Neural cell (in vitro differentiated cells): Measurements from ENCODE around the gene BRD7. TPM values are rescaled to one million over a fixed set of nuclear protein-coding genes. Genes with fewer than 3 reads are reported as not detected.

Source experiments
- H2AFZ ChIP-seq: fragments of 200-600, 300-800 bp; sonication (generic), shearing (Covaris generic); 2 replicates; pipeline ENCODE4 v1.6.0; 2014; ENCODE audit warnings: low read depth, mild to moderate bottlenecking, antibody characterized with exemption, low read length, moderate library complexity
- H3F3A ChIP-seq: fragments of 200-600 bp; shearing (Covaris generic); 2 replicates; pipeline ENCODE4 v1.6.1; 2016; ENCODE audit warnings: mild to moderate bottlenecking, moderate library complexity, mixed read lengths, antibody characterized with exemption, low read length; ENCODE audit not compliant: insufficient read depth, poor library complexity, severe bottlenecking
- H3K27ac ChIP-seq: fragments of 200-600, 300-800 bp; sonication (generic), shearing (Covaris generic); 2 replicates; pipeline ENCODE4 v1.5.1; 2014; ENCODE audit warnings: mild to moderate bottlenecking, low read length, moderate library complexity
- H3K27me3 ChIP-seq: fragments of 300-800, 200-600 bp; sonication (generic), shearing (Covaris generic); 2 replicates; pipeline ENCODE4 v1.6.0; 2014; ENCODE audit warnings: mild to moderate bottlenecking, low read depth, low read length, moderate library complexity; ENCODE audit not compliant: insufficient read depth
- H3K36me3 ChIP-seq: fragments of 300-800, 200-600 bp; sonication (generic), shearing (Covaris generic); 2 replicates; pipeline ENCODE4 v1.5.1; 2014; ENCODE audit warnings: mild to moderate bottlenecking, antibody characterized with exemption, low read length, moderate library complexity; ENCODE audit not compliant: insufficient read depth
- H3K4me2 ChIP-seq: fragments of 300-800, 200-600 bp; sonication (generic), shearing (Covaris generic); 2 replicates; pipeline ENCODE4 v1.6.0; 2014; ENCODE audit warnings: mild to moderate bottlenecking, low read length
- H3K4me3 ChIP-seq: fragments of 300-800, 200-600 bp; sonication (generic), shearing (Covaris generic); 2 replicates; pipeline ENCODE4 v1.5.1; 2014; ENCODE audit warnings: mild to moderate bottlenecking, low read length, moderate library complexity
- H3K79me2 ChIP-seq: fragments of 200-600 bp; shearing (Covaris generic); replicated peaks from 2 replicates; pipeline ENCODE4 v1.6.0; 2014; ENCODE audit warnings: mild to moderate bottlenecking, low read length, moderate library complexity; ENCODE audit not compliant: insufficient read depth
- H3K9ac ChIP-seq: fragments of 300-800, 200-600 bp; sonication (generic), shearing (Covaris generic); 2 replicates; pipeline ENCODE4 v1.6.1; 2016; ENCODE audit warnings: mild to moderate bottlenecking, low read length, mixed read lengths
- H3K9me2 ChIP-seq: fragments of 200-600 bp; shearing (Covaris generic); 2 replicates; pipeline ENCODE4 v1.6.1; 2016; ENCODE audit warnings: mild to moderate bottlenecking, low read length, mixed read lengths; ENCODE audit not compliant: insufficient read depth
- H3K9me3 ChIP-seq: fragments of 200-600, 300-800 bp; sonication (generic), shearing (Covaris generic); 2 replicates; pipeline ENCODE4 v1.6.1; 2016; ENCODE audit warnings: mild to moderate bottlenecking, mixed run types, low read length, moderate library complexity, mixed read lengths
- H4K20me1 ChIP-seq: fragments of 200-600 bp; shearing (Covaris generic); 2 replicates; pipeline ENCODE4 v1.6.1; 2016; ENCODE audit warnings: mild to moderate bottlenecking, mixed run types; ENCODE audit not compliant: insufficient read depth
- EP300 ChIP-seq: fragments of 450-650 bp; conservative IDR thresholded peaks from 2 replicates; pipeline ENCODE4 v1.6.1; 2014; ENCODE audit warnings: antibody characterized with exemption, mild to moderate bottlenecking, moderate library complexity; ENCODE audit not compliant: poor library complexity, severe bottlenecking
- EZH2 ChIP-seq: fragments of 200-600, 300-800 bp; shearing (Covaris generic), sonication (generic); IDR thresholded peaks from 2 replicates; pipeline ENCODE4 v1.6.1; 2014; ENCODE audit warnings: antibody characterized with exemption, low read length, borderline replicate concordance, mild to moderate bottlenecking; ENCODE audit not compliant: insufficient read depth, poor library complexity, severe bottlenecking
- MXI1 ChIP-seq: fragments of 450-650 bp; conservative IDR thresholded peaks from 2 replicates; pipeline ENCODE4 v1.6.1; 2014; ENCODE audit warnings: antibody characterized with exemption, mild to moderate bottlenecking; ENCODE audit not compliant: poor library complexity, severe bottlenecking
- POLR2AphosphoS5 ChIP-seq: IDR thresholded peaks from 2 replicates; pipeline ENCODE4 v1.6.1; 2012
- RAD21 ChIP-seq: fragments of 450-650 bp; conservative IDR thresholded peaks from 2 replicates; pipeline ENCODE4 v1.6.1; 2014; ENCODE audit warnings: antibody characterized with exemption, mild to moderate bottlenecking, moderate library complexity
- SMC3 ChIP-seq: fragments of 450-650 bp; conservative IDR thresholded peaks from 2 replicates; pipeline ENCODE4 v1.6.1; 2014; ENCODE audit warnings: antibody characterized with exemption, mild to moderate bottlenecking, moderate library complexity; ENCODE audit not compliant: poor library complexity
- TAF1 ChIP-seq: IDR thresholded peaks from 2 replicates; pipeline ENCODE4 v1.6.1; 2012; ENCODE audit warnings: low read depth
- polyA plus RNA-seq: library from polyadenylated mRNA; depleted of rRNA; stranded (reverse); fragments of >200 nt; gene quantifications from 2 replicates; pipeline ENCODE4 v1.2.3, GENCODE V29; 2014
- TF ChIP-seq, protein P1 (sequence below): fragments of 450-650 bp; IDR thresholded peaks from 2 replicates; pipeline ENCODE4 v1.5.1; 2014; ENCODE audit warnings: antibody characterized with exemption, mild to moderate bottlenecking, moderate library complexity; ENCODE audit not compliant: poor library complexity, severe bottlenecking
- TF ChIP-seq, protein P2 (sequence below): IDR thresholded peaks from 2 replicates; pipeline ENCODE4 v1.6.1; 2012; ENCODE audit warnings: borderline replicate concordance

The BRD7 gene
- polyA plus RNA-seq, 1 donor from 2014 or later = 57.2 TPM

DNA sequence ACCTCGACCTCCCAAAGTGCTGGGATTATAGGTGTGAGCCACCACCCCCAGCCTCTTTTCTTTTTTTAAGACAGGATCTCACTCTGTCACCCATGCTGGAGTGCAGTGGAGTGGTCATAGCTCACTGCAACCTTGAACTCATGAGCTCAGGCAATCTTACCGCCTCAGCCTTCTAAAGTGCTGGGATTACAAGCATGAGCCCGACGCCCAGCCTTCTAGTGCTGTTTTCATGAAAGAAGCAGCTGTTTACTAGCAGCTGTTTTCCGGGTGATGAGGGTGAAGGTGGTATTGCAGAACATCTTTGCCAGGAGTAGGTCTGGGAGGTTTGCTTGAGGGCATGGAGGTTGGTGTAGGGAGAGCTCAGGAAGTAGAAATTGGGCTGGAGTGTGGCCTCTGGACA, 100.4 kb downstream of the BRD7 start:
- no peaks in the 10 kb centered on the region for H4K20me1 ChIP-seq
- H3K9me3 ChIP-seq = no peaks in the 10 kb centered on the region
- H3K79me2 ChIP-seq = no peaks in the 10 kb centered on the region
- no peaks in the 10 kb centered on the region for H3K27me3 ChIP-seq
- TF ChIP-seq POLR2AphosphoS5 (no peak), EZH2 (no peak), SMC3 (no peak), RAD21 (no peak), MXI1 (no peak), TAF1 (no peak), EP300 (no peak)
- TF ChIP-seq, protein P1, sequence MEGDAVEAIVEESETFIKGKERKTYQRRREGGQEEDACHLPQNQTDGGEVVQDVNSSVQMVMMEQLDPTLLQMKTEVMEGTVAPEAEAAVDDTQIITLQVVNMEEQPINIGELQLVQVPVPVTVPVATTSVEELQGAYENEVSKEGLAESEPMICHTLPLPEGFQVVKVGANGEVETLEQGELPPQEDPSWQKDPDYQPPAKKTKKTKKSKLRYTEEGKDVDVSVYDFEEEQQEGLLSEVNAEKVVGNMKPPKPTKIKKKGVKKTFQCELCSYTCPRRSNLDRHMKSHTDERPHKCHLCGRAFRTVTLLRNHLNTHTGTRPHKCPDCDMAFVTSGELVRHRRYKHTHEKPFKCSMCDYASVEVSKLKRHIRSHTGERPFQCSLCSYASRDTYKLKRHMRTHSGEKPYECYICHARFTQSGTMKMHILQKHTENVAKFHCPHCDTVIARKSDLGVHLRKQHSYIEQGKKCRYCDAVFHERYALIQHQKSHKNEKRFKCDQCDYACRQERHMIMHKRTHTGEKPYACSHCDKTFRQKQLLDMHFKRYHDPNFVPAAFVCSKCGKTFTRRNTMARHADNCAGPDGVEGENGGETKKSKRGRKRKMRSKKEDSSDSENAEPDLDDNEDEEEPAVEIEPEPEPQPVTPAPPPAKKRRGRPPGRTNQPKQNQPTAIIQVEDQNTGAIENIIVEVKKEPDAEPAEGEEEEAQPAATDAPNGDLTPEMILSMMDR = no peak
- TF ChIP-seq, protein P2, sequence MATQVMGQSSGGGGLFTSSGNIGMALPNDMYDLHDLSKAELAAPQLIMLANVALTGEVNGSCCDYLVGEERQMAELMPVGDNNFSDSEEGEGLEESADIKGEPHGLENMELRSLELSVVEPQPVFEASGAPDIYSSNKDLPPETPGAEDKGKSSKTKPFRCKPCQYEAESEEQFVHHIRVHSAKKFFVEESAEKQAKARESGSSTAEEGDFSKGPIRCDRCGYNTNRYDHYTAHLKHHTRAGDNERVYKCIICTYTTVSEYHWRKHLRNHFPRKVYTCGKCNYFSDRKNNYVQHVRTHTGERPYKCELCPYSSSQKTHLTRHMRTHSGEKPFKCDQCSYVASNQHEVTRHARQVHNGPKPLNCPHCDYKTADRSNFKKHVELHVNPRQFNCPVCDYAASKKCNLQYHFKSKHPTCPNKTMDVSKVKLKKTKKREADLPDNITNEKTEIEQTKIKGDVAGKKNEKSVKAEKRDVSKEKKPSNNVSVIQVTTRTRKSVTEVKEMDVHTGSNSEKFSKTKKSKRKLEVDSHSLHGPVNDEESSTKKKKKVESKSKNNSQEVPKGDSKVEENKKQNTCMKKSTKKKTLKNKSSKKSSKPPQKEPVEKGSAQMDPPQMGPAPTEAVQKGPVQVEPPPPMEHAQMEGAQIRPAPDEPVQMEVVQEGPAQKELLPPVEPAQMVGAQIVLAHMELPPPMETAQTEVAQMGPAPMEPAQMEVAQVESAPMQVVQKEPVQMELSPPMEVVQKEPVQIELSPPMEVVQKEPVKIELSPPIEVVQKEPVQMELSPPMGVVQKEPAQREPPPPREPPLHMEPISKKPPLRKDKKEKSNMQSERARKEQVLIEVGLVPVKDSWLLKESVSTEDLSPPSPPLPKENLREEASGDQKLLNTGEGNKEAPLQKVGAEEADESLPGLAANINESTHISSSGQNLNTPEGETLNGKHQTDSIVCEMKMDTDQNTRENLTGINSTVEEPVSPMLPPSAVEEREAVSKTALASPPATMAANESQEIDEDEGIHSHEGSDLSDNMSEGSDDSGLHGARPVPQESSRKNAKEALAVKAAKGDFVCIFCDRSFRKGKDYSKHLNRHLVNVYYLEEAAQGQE = no peak
- no peak overlapping the region for H3K4me3 ChIP-seq
- H3K27ac ChIP-seq = no peak overlapping the region
- H2AFZ ChIP-seq = no peak overlapping the region
- no peak overlapping the region for H3K4me2 ChIP-seq
- no peaks in the 10 kb centered on the region for H3K36me3 ChIP-seq
- H3F3A ChIP-seq = no peaks in the 10 kb centered on the region
- H3K9ac ChIP-seq = no peak overlapping the region
- H3K9me2 ChIP-seq = no peaks in the 10 kb centered on the region

DNA sequence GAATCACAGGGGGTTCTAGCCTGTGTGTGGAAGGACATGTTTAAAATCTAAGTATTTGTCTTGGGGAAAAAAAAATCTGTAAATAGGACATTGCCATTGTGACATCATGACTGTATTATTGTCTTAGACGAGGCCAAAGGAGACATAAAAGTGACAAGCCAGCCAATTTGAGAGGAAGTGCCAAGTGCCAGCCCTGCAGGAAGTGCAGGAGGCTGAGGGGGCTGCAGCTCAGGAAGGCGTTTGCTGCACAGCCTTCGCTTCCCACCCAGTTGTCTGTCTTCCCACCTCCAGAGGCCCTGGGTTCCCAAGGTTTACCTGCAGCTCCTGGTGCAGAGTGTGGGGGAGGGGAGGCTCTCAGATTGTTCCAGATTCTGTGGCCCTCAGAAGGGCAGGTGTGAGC, 101.1 kb downstream of the BRD7 start:
- Histone ChIP-seq H3K4me3 (no peak overlapping the region), H3K9me2 (no peaks in the 10 kb centered on the region), H4K20me1 (no peaks in the 10 kb centered on the region), H3F3A (no peaks in the 10 kb centered on the region), H3K9me3 (no peaks in the 10 kb centered on the region), H2AFZ (no peak overlapping the region), H3K9ac (no peak overlapping the region), H3K79me2 (no peaks in the 10 kb centered on the region), H3K27me3 (no peaks in the 10 kb centered on the region), H3K36me3 (no peaks in the 10 kb centered on the region), H3K27ac (no peak overlapping the region), H3K4me2 (no peak overlapping the region)
- TF ChIP-seq SMC3 = no peak
- no peak for TF ChIP-seq POLR2AphosphoS5
- TF ChIP-seq EZH2 = no peak
- TF ChIP-seq EP300 = no peak

DNA sequence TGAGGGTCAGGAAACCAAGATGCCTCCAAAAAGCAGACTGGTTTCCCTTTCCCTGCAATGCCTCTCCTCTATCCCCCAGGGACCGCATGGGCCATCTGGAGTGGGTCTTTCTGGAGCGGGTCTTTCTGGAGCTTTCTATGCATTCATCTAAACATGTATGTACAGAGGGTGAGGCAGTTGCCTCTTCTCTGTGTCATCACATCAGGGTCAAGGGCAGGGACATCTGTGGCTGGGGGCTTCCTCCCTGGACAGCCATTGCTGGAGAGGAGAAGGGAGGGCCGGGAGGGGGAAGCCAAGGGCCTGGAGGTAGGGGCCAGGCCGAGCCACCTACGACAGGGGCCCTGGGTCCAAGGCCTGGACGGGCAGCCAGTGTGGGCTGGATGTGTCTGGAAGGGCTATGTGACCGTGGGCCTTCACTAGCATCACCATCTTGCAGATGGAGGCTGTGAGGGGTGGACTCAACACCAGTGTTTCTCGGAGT, 101.6 kb downstream of the BRD7 start:
- Histone ChIP-seq H4K20me1 (no peaks in the 10 kb centered on the region), H3K9ac (no peak overlapping the region), H3K27me3 (no peaks in the 10 kb centered on the region), H3K79me2 (no peaks in the 10 kb centered on the region), H3K4me3 (no peak overlapping the region), H3K27ac (no peak overlapping the region), H3K9me3 (no peaks in the 10 kb centered on the region), H3K4me2 (no peak overlapping the region), H2AFZ (no peak overlapping the region), H3K36me3 (no peaks in the 10 kb centered on the region), H3F3A (no peaks in the 10 kb centered on the region), H3K9me2 (no peaks in the 10 kb centered on the region)
- no peak for TF ChIP-seq EP300
- TF ChIP-seq POLR2AphosphoS5 = no peak
- no peak for TF ChIP-seq EZH2
- TF ChIP-seq, protein P1 = no peak
- TF ChIP-seq, protein P2 = no peak
- TF ChIP-seq RAD21 = no peak
- TF ChIP-seq MXI1 = no peak
- TF ChIP-seq SMC3 = no peak
- TF ChIP-seq TAF1 = no peak
